ENCODE data around the gene SGK1.
"Not testable (repeated sequence)": the region's sequence is repeated elsewhere in the genome, so short reads cannot be mapped to it uniquely, and the experiment has no call there.

Gene SGK1

DNA sequence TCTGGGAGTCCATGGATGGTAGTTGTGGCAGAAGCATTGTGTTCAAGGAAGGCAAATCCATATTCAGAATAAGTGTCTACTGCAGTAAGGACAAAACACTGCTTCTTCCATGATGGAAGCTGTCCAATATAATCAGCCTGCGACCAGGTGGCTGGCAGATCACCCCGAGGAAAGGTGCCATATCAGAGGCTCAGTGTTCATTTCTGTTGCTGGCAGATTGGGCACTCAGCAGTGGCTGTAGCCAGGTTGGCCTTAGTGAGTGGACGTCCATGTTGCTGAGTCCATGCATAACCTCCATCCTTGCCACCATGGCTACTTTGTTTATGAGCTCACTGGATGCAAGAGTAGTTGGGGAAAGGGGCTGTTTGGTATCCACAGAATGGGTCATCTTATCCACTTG is 130.2 kb downstream of the SGK1 start:
- DNase-seq (ENCODE audit: low read depth, low spot score), result no peak
- POLR2A ChIA-PET, result no interaction called here
- TF ChIP-seq, protein P1, sequence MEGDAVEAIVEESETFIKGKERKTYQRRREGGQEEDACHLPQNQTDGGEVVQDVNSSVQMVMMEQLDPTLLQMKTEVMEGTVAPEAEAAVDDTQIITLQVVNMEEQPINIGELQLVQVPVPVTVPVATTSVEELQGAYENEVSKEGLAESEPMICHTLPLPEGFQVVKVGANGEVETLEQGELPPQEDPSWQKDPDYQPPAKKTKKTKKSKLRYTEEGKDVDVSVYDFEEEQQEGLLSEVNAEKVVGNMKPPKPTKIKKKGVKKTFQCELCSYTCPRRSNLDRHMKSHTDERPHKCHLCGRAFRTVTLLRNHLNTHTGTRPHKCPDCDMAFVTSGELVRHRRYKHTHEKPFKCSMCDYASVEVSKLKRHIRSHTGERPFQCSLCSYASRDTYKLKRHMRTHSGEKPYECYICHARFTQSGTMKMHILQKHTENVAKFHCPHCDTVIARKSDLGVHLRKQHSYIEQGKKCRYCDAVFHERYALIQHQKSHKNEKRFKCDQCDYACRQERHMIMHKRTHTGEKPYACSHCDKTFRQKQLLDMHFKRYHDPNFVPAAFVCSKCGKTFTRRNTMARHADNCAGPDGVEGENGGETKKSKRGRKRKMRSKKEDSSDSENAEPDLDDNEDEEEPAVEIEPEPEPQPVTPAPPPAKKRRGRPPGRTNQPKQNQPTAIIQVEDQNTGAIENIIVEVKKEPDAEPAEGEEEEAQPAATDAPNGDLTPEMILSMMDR (IDR thresholded peaks at IDR 0.05; ENCODE audit: insufficient read depth, low read length, missing control alignments), result no peak
- no peak overlapping the region for H3K4me3 ChIP-seq (ENCODE audit: low read depth, low read length)
- CTCF ChIA-PET, result interaction anchor here (1.0 kb wide), 1 partner anchor 9 kb away, joined by 3 read pairs; no protein-coding TSS in a partner anchor

DNA sequence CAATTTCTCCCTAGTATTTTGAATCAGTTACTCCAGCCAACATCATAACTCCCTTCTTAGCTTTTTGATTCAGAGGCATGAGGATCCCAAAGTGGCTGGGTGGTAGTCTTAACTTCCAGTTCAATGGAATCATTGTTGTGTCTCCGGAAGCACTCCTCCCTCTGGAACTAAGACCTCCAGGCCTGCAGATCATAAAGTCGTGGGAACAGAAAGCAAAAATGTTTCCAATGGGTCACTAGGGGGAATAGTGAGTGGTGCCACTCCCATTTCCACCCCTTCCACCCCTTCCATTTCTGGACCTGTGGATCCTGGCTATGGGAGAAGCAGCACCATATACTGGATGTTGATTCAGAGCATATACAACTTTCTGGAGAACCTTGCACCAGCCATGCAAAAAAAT is 130.8 kb downstream of the SGK1 start:
- no peak for DNase-seq (ENCODE audit: low read depth, low spot score)
- TF ChIP-seq, protein P1 (IDR thresholded peaks at IDR 0.05; ENCODE audit: insufficient read depth, low read length, missing control alignments), result no peak
- H3K4me3 ChIP-seq (ENCODE audit: low read depth, low read length), result no peak overlapping the region
- ChIA-PET CTCF (no interaction called here), POLR2A (no interaction called here)

DNA sequence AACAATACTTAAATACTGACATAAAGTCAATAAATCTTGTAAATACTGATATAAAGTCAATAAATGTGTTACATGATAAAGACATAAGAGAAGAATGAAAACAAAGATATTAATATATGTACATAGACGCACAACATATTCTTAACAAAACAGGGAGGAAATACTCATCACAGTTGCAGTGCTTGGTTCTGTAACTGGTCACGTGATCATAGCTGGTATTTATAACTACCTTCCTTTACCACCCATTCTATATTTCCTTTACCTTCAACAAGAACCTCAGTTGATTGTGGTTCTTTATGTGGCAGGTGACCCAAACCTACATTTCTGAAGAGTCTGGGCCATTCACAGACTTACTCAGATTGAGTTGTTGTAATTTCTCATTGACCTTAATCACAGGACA is 131.6 kb downstream of the SGK1 start:
- TF ChIP-seq, protein P1 (IDR thresholded peaks at IDR 0.05; ENCODE audit: insufficient read depth, low read length, missing control alignments), result no peak
- CTCF ChIA-PET, result no interaction called here
- POLR2A ChIA-PET, result no interaction called here
- H3K4me3 ChIP-seq (ENCODE audit: low read depth, low read length), result no peak overlapping the region
- DNase-seq (ENCODE audit: low read depth, low spot score), result no peak

DNA sequence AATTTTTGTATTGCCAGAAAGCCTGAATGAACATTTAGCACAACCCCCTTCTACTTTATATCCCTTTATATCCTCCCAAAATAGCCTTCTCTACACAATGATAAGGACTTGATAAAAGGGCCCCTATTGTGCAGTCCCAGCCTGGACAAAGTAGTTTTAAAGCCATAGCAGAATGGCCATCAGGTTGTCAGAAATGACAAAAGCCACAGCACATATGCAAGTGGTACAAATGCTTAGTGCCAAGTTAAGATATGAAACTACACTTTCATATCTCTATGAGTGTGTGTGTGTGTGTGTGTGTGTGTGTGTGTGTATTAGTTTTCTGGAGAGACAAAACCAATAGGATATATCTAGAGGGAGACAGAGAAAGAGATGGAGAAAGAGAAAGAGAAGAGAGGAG is 132.6 kb downstream of the SGK1 start:
- H3K4me3 ChIP-seq (ENCODE audit: low read depth, low read length), result no peak overlapping the region
- DNase-seq (ENCODE audit: low read depth, low spot score), result no peak
- TF ChIP-seq, protein P1 (IDR thresholded peaks at IDR 0.05; ENCODE audit: insufficient read depth, low read length, missing control alignments), result no peak
- ChIA-PET POLR2A (no interaction called here), CTCF (no interaction called here)

DNA sequence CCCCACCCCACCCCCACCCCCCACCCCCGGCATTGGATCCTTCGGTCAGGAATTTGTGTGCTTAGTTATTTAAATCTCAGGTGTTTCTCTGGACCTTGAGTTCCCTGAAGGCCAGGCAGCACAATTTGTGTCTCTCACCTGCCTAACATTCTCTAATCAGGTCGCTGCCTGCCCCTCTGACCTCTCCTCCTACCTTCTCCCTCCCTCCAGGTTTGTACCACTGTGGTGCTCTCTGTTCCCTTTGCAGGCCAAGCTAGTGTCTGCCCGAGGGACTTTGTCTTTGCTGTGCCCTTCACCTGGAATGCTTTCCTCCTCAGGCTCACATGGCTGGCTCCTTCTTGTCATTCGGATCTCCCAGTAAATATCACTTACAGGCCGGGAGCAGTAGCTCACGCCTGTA is 134.1 kb downstream of the SGK1 start:
- TF ChIP-seq, protein P1 (IDR thresholded peaks at IDR 0.05; ENCODE audit: insufficient read depth, low read length, missing control alignments), result no peak
- POLR2A ChIA-PET, result no interaction called here
- CTCF ChIA-PET, result interaction anchor here (0.8 to 1.2 kb wide), 2 partner anchors 640 to 698 kb away, joined by 3 to 4 read pairs; no protein-coding TSS in a partner anchor
- DNase-seq (ENCODE audit: low read depth, low spot score), result no peak
- H3K4me3 ChIP-seq (ENCODE audit: low read depth, low read length), result no peak overlapping the region

DNA sequence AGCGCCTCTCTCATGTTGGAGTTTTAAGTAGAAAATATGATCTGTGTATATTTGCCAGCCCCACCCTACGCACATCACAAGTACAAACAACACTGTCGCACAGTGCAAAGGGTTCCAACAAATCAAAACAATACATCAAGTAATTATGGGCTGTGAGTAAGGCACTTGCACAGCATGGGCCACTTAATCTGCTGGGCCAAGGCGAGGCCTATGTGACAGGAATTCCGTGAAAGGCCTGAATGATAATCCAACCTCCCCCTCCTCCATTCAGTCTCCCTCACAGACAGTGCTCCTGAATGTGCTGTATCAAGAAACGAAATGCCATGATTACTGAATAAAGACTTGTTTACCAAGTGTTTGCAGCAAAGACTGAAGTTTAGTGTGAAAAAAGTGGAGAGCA is 135.4 kb downstream of the SGK1 start:
- H3K4me3 ChIP-seq (ENCODE audit: low read depth, low read length), result no peak overlapping the region
- ChIA-PET POLR2A (no interaction called here), CTCF (no interaction called here)
- DNase-seq (ENCODE audit: low read depth, low spot score), result no peak
- TF ChIP-seq, protein P1 (IDR thresholded peaks at IDR 0.05; ENCODE audit: insufficient read depth, low read length, missing control alignments), result no peak

DNA sequence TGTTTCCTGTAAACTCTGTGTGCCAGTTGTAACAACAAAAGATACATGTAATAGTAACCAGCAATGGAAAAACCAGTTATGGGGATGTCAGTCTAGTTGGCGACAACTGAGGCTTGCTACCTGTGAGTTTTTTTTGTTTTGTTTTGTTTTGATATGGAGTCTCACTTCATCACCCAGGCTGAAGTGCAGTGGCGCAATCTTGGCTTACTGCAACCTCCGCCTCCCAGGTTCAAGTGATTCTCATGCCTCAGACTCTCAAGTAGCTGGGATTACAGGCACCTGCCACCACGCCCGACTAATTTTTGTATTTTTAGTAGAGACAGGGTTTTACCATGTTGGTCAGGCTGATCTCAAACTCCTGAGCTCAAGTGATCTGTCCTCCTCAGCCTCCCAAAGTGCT is 136.2 kb downstream of the SGK1 start:
- POLR2A ChIA-PET; CTCF ChIA-PET; H3K4me3 ChIP-seq (ENCODE audit: low read depth, low read length); DNase-seq (ENCODE audit: low read depth, low spot score): not testable (repeated sequence)

DNA sequence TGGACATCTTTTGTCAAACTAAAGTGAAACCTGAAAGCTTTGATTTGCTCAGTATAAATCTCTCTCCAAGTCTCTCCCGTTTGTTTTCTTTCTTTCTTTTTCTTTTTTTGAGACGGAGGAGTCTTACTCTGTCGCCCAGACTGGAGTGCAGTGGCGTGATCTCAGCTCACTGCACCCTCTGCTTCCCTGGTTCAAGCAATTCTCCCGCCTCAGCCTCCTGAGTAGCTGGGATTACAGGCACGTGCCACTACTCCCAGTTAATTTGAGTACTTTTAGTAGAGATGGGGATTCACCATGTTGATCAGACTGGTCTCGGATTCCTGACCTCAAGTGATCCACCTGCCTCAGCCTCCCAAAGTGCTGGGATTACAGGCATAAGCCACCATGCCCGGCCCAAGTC is 136.7 kb downstream of the SGK1 start:
- H3K4me3 ChIP-seq (ENCODE audit: low read depth, low read length); CTCF ChIA-PET; POLR2A ChIA-PET; DNase-seq (ENCODE audit: low read depth, low spot score): not testable (repeated sequence)

DNA sequence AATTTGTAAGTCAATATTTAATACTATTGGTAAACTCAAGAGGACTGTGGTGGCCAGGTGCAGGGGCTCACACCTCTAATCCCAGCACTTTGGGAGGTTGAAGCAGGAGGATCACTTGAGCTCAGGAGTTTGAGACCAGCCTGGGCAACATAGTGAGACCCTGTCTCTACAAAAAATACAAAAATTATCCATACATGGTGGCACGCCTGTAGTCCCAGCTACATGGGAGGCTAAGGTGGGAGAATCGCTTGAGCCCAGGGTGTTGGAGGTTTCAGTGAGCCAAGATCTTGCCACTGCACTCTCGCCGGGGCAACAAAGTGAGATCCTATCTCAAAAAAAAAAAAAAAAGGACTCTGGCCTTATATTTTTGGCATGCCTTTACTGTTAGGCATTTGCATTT is 137.4 kb downstream of the SGK1 start:
- CTCF ChIA-PET, result interaction anchor here (1.2 to 5.0 kb wide), 3 partner anchors 137 to 702 kb away, joined by 5 to 45 read pairs (median 25); partner anchors contain the start of gene SGK1
- H3K4me3 ChIP-seq (ENCODE audit: low read depth, low read length); DNase-seq (ENCODE audit: low read depth, low spot score); POLR2A ChIA-PET: not testable (repeated sequence)
